Measurements from ENCODE around the gene UGT1A1. TPM values are rescaled to one million over a fixed set of nuclear protein-coding genes. Genes with fewer than 3 reads are reported as not detected.

The UGT1A1 gene
- total and polyA plus RNA-seq, 2 experiments from 2014 or later: not detected

- peaks cover 15% of the 10 kb centered on the region for H3K4me1 ChIP-seq (ENCODE audit: insufficient read depth)
- no peak overlapping the region for H3K4me2 ChIP-seq (ENCODE audit: unreplicated experiment)
- TF ChIP-seq EZH2phosphoT487 (IDR thresholded peaks at IDR 0.05; ENCODE audit: insufficient read depth, low read depth) (no peak), EZH2 (IDR thresholded peaks at IDR 0.05; ENCODE audit: insufficient read depth, poor library complexity, severe bottlenecking) (no peak)
- in situ Hi-C loops (cut with MboI): no loop called here
- no peak overlapping the region for H2AFZ ChIP-seq
- no peaks in the 10 kb centered on the region for H3K36me3 ChIP-seq (ENCODE audit: low read depth)
- H3K4me3 ChIP-seq: no peak overlapping the region
- H3K79me2 ChIP-seq (ENCODE audit: insufficient read depth): no peaks in the 10 kb centered on the region
- H3K9ac ChIP-seq: no peak overlapping the region
- no peak overlapping the region for H3K27ac ChIP-seq
- no peaks in the 10 kb centered on the region for H3K9me3 ChIP-seq (ENCODE audit: low read depth)
- H4K20me1 ChIP-seq (ENCODE audit: insufficient read depth): no peaks in the 10 kb centered on the region
- H3K27me3 ChIP-seq (replicated peaks; ENCODE audit: insufficient read depth): 0 out of 2 replicates have a peak, but pooled peaks cover 4% of the 10 kb centered on the region
- H3F3A ChIP-seq (ENCODE audit: insufficient read depth): peaks cover 12% of the 10 kb centered on the region; the same call in 1 of the 2 replicates
- no peaks in the 10 kb centered on the region for H3K9me2 ChIP-seq (ENCODE audit: insufficient read depth)
- DNase-seq: no peak
- 29 to 35% methylated on average over 4 of the region's 4 CpGs for WGBS, 2 experiments (ENCODE audit: low coverage in 1 of 2, low lambda C conversion rate in 2 of 2, missing lambda C conversion rate in 2 of 2)
Observed at GRCh38 chr2:233761040-233761769, 1.1 kb downstream of the UGT1A1 start.

GRCh38 chr2:233764264-233764663 is 4.2 kb downstream of the UGT1A1 start:
- Histone ChIP-seq H3K4me1 (ENCODE audit: insufficient read depth) (peaks cover 15% of the 10 kb centered on the region), H3K4me3 (no peak overlapping the region), H4K20me1 (ENCODE audit: insufficient read depth) (no peaks in the 10 kb centered on the region), H3K9me3 (ENCODE audit: low read depth) (no peaks in the 10 kb centered on the region), H3F3A (ENCODE audit: insufficient read depth) (peaks cover 12% of the 10 kb centered on the region; the same call in 1 of the 2 replicates), H2AFZ (peak overlapping the region; percentile 28; the same call in 1 of the 2 replicates), H3K9me2 (ENCODE audit: insufficient read depth) (no peaks in the 10 kb centered on the region), H3K27me3 (replicated peaks; ENCODE audit: insufficient read depth) (0 out of 2 replicates have a peak, but pooled peaks cover 4% of the 10 kb centered on the region), H3K9ac (no peak overlapping the region), H3K4me2 (ENCODE audit: unreplicated experiment) (peak overlapping the region; percentile 30), H3K79me2 (ENCODE audit: insufficient read depth) (no peaks in the 10 kb centered on the region), H3K36me3 (ENCODE audit: low read depth) (no peaks in the 10 kb centered on the region), H3K27ac (no peak overlapping the region)
- TF ChIP-seq EZH2 (IDR thresholded peaks at IDR 0.05; ENCODE audit: insufficient read depth, poor library complexity, severe bottlenecking) (no peak), EZH2phosphoT487 (IDR thresholded peaks at IDR 0.05; ENCODE audit: insufficient read depth, low read depth) (no peak)
- peak; percentile 65 for DNase-seq
- 23% methylated on average over 7 of the region's 7 CpGs for WGBS, 2 experiments (ENCODE audit: low coverage in 1 of 2, low lambda C conversion rate in 2 of 2, missing lambda C conversion rate in 2 of 2)
- in situ Hi-C loops (cut with MboI): no loop called here

DNA sequence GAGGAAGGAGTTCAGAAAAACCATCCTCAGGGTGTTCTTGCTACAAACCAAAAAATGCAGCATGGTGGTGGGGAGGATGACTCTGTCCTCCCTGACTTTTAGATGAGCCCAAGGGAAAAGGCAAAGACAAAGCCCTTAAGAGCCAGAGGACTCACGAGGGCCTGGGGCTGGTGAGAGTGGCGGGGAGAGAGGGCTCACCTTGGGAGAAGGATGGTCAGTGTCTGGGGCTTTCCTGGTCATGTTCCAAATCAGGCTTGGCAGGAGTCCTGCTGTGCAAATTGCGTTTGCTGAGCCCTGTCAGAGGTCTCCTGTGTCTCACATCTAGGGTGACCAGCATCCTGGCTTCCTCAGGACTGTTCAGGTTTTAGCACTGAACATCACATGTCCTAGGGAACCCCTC is 4.7 kb downstream of the UGT1A1 start:
- Histone ChIP-seq H3K4me3 (no peak overlapping the region), H3K9ac (no peak overlapping the region), H2AFZ (peak overlapping the region; percentile 28; the same call in 1 of the 2 replicates), H3F3A (ENCODE audit: insufficient read depth) (peaks cover 12% of the 10 kb centered on the region; the same call in 1 of the 2 replicates), H3K9me3 (ENCODE audit: low read depth) (no peaks in the 10 kb centered on the region), H4K20me1 (ENCODE audit: insufficient read depth) (no peaks in the 10 kb centered on the region), H3K9me2 (ENCODE audit: insufficient read depth) (no peaks in the 10 kb centered on the region), H3K27me3 (replicated peaks; ENCODE audit: insufficient read depth) (0 out of 2 replicates have a peak, but pooled peaks cover 4% of the 10 kb centered on the region), H3K4me1 (ENCODE audit: insufficient read depth) (peaks cover 15% of the 10 kb centered on the region), H3K79me2 (ENCODE audit: insufficient read depth) (no peaks in the 10 kb centered on the region), H3K27ac (no peak overlapping the region), H3K36me3 (ENCODE audit: low read depth) (no peaks in the 10 kb centered on the region), H3K4me2 (ENCODE audit: unreplicated experiment) (peak overlapping the region; percentile 30)
- peak; percentile 6 for DNase-seq
- 7 to 22% methylated on average over 3 of the region's 3 CpGs for WGBS, 2 experiments (ENCODE audit: low coverage in 1 of 2, low lambda C conversion rate in 2 of 2, missing lambda C conversion rate in 2 of 2)
- TF ChIP-seq EZH2phosphoT487 (IDR thresholded peaks at IDR 0.05; ENCODE audit: insufficient read depth, low read depth) (no peak), EZH2 (IDR thresholded peaks at IDR 0.05; ENCODE audit: insufficient read depth, poor library complexity, severe bottlenecking) (no peak)
- in situ Hi-C loops (cut with MboI): no loop called here

DNA sequence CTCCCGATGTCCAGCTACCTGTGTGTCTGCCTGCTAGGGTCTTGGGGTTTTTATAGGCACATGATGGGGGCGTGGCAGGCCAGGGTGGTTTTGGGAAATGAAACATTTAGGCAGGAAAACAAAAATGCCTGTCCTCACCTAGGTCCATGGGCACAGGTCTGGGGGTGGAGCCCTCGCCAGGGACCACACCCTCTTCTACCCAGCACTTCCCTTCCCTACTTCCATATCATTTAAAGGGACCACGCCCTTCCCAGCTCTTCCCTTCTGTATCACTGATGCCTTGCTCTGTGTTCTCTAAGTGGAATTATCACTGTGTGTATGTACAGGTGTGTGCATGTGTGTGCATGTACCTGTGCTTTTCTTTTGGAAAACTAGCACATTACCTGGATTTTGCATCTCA is 6.3 kb downstream of the UGT1A1 start:
- H3F3A ChIP-seq (ENCODE audit: insufficient read depth): peaks cover 12% of the 10 kb centered on the region; the same call in 1 of the 2 replicates
- WGBS, 2 experiments (ENCODE audit: low coverage in 1 of 2, low lambda C conversion rate in 2 of 2, missing lambda C conversion rate in 2 of 2): 34 to 39% methylated on average over 4 of the region's 4 CpGs
- DNase-seq: no peak
- H3K9me2 ChIP-seq (ENCODE audit: insufficient read depth): no peaks in the 10 kb centered on the region
- no peaks in the 10 kb centered on the region for H3K36me3 ChIP-seq (ENCODE audit: low read depth)
- H3K4me3 ChIP-seq: no peak overlapping the region
- H3K4me1 ChIP-seq (ENCODE audit: insufficient read depth): peaks cover 15% of the 10 kb centered on the region
- H4K20me1 ChIP-seq (ENCODE audit: insufficient read depth): no peaks in the 10 kb centered on the region
- H3K27me3 ChIP-seq (replicated peaks; ENCODE audit: insufficient read depth): 0 out of 2 replicates have a peak, but pooled peaks cover 8% of the 10 kb centered on the region
- no peaks in the 10 kb centered on the region for H3K9me3 ChIP-seq (ENCODE audit: low read depth)
- no peak for TF ChIP-seq EZH2 (IDR thresholded peaks at IDR 0.05; ENCODE audit: insufficient read depth, poor library complexity, severe bottlenecking)
- no peak for TF ChIP-seq EZH2phosphoT487 (IDR thresholded peaks at IDR 0.05; ENCODE audit: insufficient read depth, low read depth)
- H3K27ac ChIP-seq: no peak overlapping the region
- in situ Hi-C loops (cut with MboI): no loop called here
- no peak overlapping the region for H2AFZ ChIP-seq
- no peak overlapping the region for H3K4me2 ChIP-seq (ENCODE audit: unreplicated experiment)
- H3K9ac ChIP-seq: no peak overlapping the region
- H3K79me2 ChIP-seq (ENCODE audit: insufficient read depth): no peaks in the 10 kb centered on the region

All from GM23248 (cell line).